Lower lobe of right lung (tissue), 2 donors: Measurements from ENCODE around the gene AMPD1. TPM values are rescaled to one million over a fixed set of nuclear protein-coding genes. Genes with fewer than 3 reads are reported as not detected.

Source experiments
- ATAC-seq, 2 donors: fragments of 200-7000 bp; cut with Tn5 transposase; one replicate each; pipeline ENCODE4 v1.9.1; 2020 to 2022; ENCODE audit warnings: mild to moderate bottlenecking in 2 of 2, moderate library complexity in 2 of 2
- DNase-seq: peaks from one replicate; pipeline ENCODE4 v3.0.0-alpha.2; 2020
- H3K27ac ChIP-seq: fragments of 200-600 bp; one replicate; pipeline ENCODE4 v1.8.0; 2022
- H3K27me3 ChIP-seq: fragments of 200-600 bp; one replicate; pipeline ENCODE4 v1.8.0; 2022; ENCODE audit warnings: low read depth
- H3K36me3 ChIP-seq: fragments of 200-600 bp; one replicate; pipeline ENCODE4 v1.8.0; 2022; ENCODE audit warnings: mild to moderate bottlenecking
- H3K4me1 ChIP-seq: fragments of 200-600 bp; one replicate; pipeline ENCODE4 v1.8.0; 2022
- H3K4me3 ChIP-seq: fragments of 200-600 bp; one replicate; pipeline ENCODE4 v1.8.0; 2022; ENCODE audit warnings: mild to moderate bottlenecking
- H3K9me3 ChIP-seq: fragments of 200-600 bp; one replicate; pipeline ENCODE4 v1.8.0; 2022
- CTCF ChIP-seq: fragments of 200-600 bp; IDR thresholded peaks from one replicate; pipeline ENCODE4 v1.8.0; 2022; ENCODE audit warnings: antibody characterized with exemption, mild to moderate bottlenecking
- intact Hi-C: fragments of 100-400 bp; cut with DNase I; formaldehyde crosslinking; loops from one replicate; pipeline ENCODE4 v1.11.0; 2022
- long read RNA-seq: library from polyadenylated mRNA; unstranded; transcript quantifications from one replicate; pipeline ENCODE4 v2.0.0, GENCODE V29; 2021
- total RNA-seq: library from RNA; stranded (reverse); fragmentation: NEBNext Ultra II Directional; extraction: Animal tissue kit (Norgen Biotek cat#: 25700); gene quantifications from one replicate; pipeline ENCODE4 v1.2.1, GENCODE V29; 2021
- donor health status: DM: no; HTN: yes; CAD: no; lungs with severe emphysema.

The AMPD1 gene
- 0.21 TPM for total RNA-seq
- long read RNA-seq, partial matches to known transcripts: 0 of 1 reads
- long read RNA-seq, other reads (novel, unspliced or antisense): 0 of 1 reads

GRCh38 chr1:114695430-114696058 lies at the start of gene AMPD1:
Gene AMPD1 (minus strand): TSS chr1:114695546. CDS start chr1:114695471, 75 bp downstream.
- no peak for TF ChIP-seq CTCF
- Histone ChIP-seq H3K27ac (no peak within 1 kb of the TSS), H3K27me3 (no peaks in the 10 kb centered on the region), H3K9me3 (no peaks in the 10 kb centered on the region), H3K4me3 (no peak within 1 kb of the TSS), H3K4me1 (no peaks in the 10 kb centered on the region), H3K36me3 (no peaks in the 10 kb centered on the region)
- ATAC-seq (no peak), DNase-seq (no peak)
- intact Hi-C loops: no loop called here

- Histone ChIP-seq H3K9me3 (no peaks in the 10 kb centered on the region), H3K4me1 (no peaks in the 10 kb centered on the region), H3K4me3 (no peak overlapping the region), H3K27ac (no peak overlapping the region), H3K27me3 (no peaks in the 10 kb centered on the region), H3K36me3 (peaks cover 89% of the 10 kb centered on the region)
- no peak for ATAC-seq
- intact Hi-C loops: no loop called here
- no peak for TF ChIP-seq CTCF
- DNase-seq: no peak
Observed at GRCh38 chr1:114741963-114742746, 46.8 kb upstream of the AMPD1 start.

- H3K27me3 ChIP-seq: no peaks in the 10 kb centered on the region
- H3K9me3 ChIP-seq: no peaks in the 10 kb centered on the region
- DNase-seq (no peak), ATAC-seq (no peak)
- H3K36me3 ChIP-seq: peaks cover 89% of the 10 kb centered on the region
- H3K27ac ChIP-seq: no peak overlapping the region
- H3K4me1 ChIP-seq: no peaks in the 10 kb centered on the region
- no peak overlapping the region for H3K4me3 ChIP-seq
- no peak for TF ChIP-seq CTCF
- intact Hi-C loops: no loop called here
Observed at GRCh38 chr1:114740331-114740730, 45.0 kb upstream of the AMPD1 start.

- Histone ChIP-seq H3K27me3 (no peaks in the 10 kb centered on the region), H3K4me3 (no peak overlapping the region), H3K9me3 (no peaks in the 10 kb centered on the region), H3K36me3 (peaks cover 96% of the 10 kb centered on the region), H3K27ac (no peak overlapping the region), H3K4me1 (no peaks in the 10 kb centered on the region)
- intact Hi-C loops: no loop called here
- DNase-seq: no peak
- ATAC-seq: no peak
- TF ChIP-seq CTCF: no peak
Observed at GRCh38 chr1:114737314-114737849, 42.0 kb upstream of the AMPD1 start.

GRCh38 chr1:114735479-114735878 lies 40.1 kb upstream of the AMPD1 start:
- H3K9me3 ChIP-seq: no peaks in the 10 kb centered on the region
- H3K4me1 ChIP-seq: no peaks in the 10 kb centered on the region
- H3K4me3 ChIP-seq: no peak overlapping the region
- DNase-seq: no peak
- intact Hi-C loops: no loop called here
- ATAC-seq: no peak
- no peak for TF ChIP-seq CTCF
- H3K36me3 ChIP-seq: peaks cover 99% of the 10 kb centered on the region
- no peaks in the 10 kb centered on the region for H3K27me3 ChIP-seq
- H3K27ac ChIP-seq: no peak overlapping the region
